Endothelial cell of umbilical vein (primary cell): ENCODE measurements around the gene FAM3D. TPM values are rescaled to one million over a fixed set of nuclear protein-coding genes. Genes with fewer than 3 reads are reported as not detected.

Experiments
- BruUV-seq: library from RNA; stranded (reverse); fragments of 400-500 nt; replicated peaks from 2 replicates; lab custom pipeline; 2021; lab: Mats Ljungman, UMichigan
- CTCF ChIA-PET: fragments of 300-600, 350-600 bp; sonication (Branson Sonifier 250); formaldehyde crosslinking; loops from one replicate; lab custom pipeline; 2021; ENCODE audit warnings: antibody characterized with exemption, inconsistent platforms; lab: Charles Lee
- POLR2A ChIA-PET: fragments of 300-600, 350-600 bp; sonication (Branson Sonifier 250); formaldehyde crosslinking; loops from one replicate; lab custom pipeline; 2021; ENCODE audit warnings: antibody characterized with exemption, inconsistent platforms; lab: Charles Lee
- DNase-seq: peaks from one replicate; pipeline ENCODE4 v3.0.0-alpha.2; 2011; ENCODE audit warnings: low read depth, low spot score
- FAIRE-seq: peaks from 2 replicates; lab custom pipeline; 2011; peaks lifted over from hg19 to GRCh38; lab: Jason Lieb, UNC
- H2AFZ ChIP-seq: 2 replicates; pipeline ENCODE4 v1.6.0; 2012; ENCODE audit warnings: low read depth, low read length, control low read depth, inconsistent platforms
- H3K27ac ChIP-seq: 2 replicates; pipeline ENCODE4 v1.5.1; 2011; ENCODE audit warnings: low read depth, mild to moderate bottlenecking, control low read depth, low read length, moderate library complexity; ENCODE audit not compliant: insufficient read depth
- H3K27me3 ChIP-seq, 2 experiments: 2 replicates each; pipeline versions ENCODE4 v1.6.0 to v1.6.1; 2011; ENCODE audit warnings: low read length in 2 of 2, mixed read lengths in 1 of 2; ENCODE audit not compliant: control insufficient read depth in 2 of 2, insufficient read depth in 2 of 2
- H3K36me3 ChIP-seq, 2 experiments: 2 replicates in 1 of 2; 3 replicates in 1 of 2; pipeline ENCODE4 v1.5.1; 2011; ENCODE audit warnings: low read length in 2 of 2, mild to moderate bottlenecking in 1 of 2, moderate library complexity in 1 of 2; ENCODE audit not compliant: control insufficient read depth in 2 of 2, insufficient read depth in 2 of 2; ENCODE audit errors: extremely low read depth in 1 of 2
- H3K4me1 ChIP-seq: 3 replicates; pipeline ENCODE4 v1.5.1; 2011; ENCODE audit warnings: mild to moderate bottlenecking, low read length; ENCODE audit not compliant: control insufficient read depth, insufficient read depth; ENCODE audit errors: extremely low read depth
- H3K4me2 ChIP-seq: 2 replicates; pipeline ENCODE4 v1.6.1; 2011; ENCODE audit warnings: low read length, control low read depth, mixed read lengths; ENCODE audit not compliant: insufficient read depth
- H3K4me3 ChIP-seq, 3 experiments: fragments of 200-600 bp in 1 of 3; sonication (generic), shearing (Covaris generic) in 1 of 3; replicated peaks in 1 of 3; 2 replicates each; pipeline ENCODE4 v1.5.1; 2011 to 2016; ENCODE audit warnings: control low read depth in 3 of 3, low read length in 3 of 3, mild to moderate bottlenecking in 2 of 3, inconsistent platforms in 1 of 3, low read depth in 1 of 3, moderate library complexity in 1 of 3; ENCODE audit not compliant: insufficient read depth in 1 of 3
- H3K79me2 ChIP-seq: 2 replicates; pipeline ENCODE4 v1.6.0; 2012; ENCODE audit warnings: low read length, inconsistent platforms; ENCODE audit not compliant: control insufficient read depth, insufficient read depth
- H3K9ac ChIP-seq: replicated peaks from 2 replicates; pipeline ENCODE3; 2011; ENCODE audit warnings: low read length, control low read depth; ENCODE audit not compliant: insufficient read depth; ENCODE audit errors: extremely low read depth
- H3K9me1 ChIP-seq: replicated peaks from 3 replicates; pipeline ENCODE4 v1.6.0; 2011; ENCODE audit warnings: mild to moderate bottlenecking, low read length; ENCODE audit not compliant: control insufficient read depth, insufficient read depth; ENCODE audit errors: extremely low read depth
- H3K9me3 ChIP-seq: replicated peaks from 2 replicates; pipeline ENCODE4 v1.5.1; 2012; ENCODE audit warnings: low read length, inconsistent platforms; ENCODE audit not compliant: control insufficient read depth, insufficient read depth
- H4K20me1 ChIP-seq: replicated peaks from 2 replicates; pipeline ENCODE3; 2011; ENCODE audit warnings: mild to moderate bottlenecking, low read length; ENCODE audit not compliant: control insufficient read depth, insufficient read depth; ENCODE audit errors: extremely low read depth
- CTCF ChIP-seq, 2 donors: IDR thresholded peaks; 1 replicate in 1 of 2; 2 replicates in 1 of 2; pipeline ENCODE4 v1.5.1; 2011; ENCODE audit warnings: low read length in 2 of 2, mild to moderate bottlenecking in 2 of 2, moderate library complexity in 2 of 2, control low read depth in 1 of 2, inconsistent platforms in 1 of 2, low read depth in 1 of 2; ENCODE audit not compliant: insufficient read depth in 1 of 2; ENCODE audit errors: extremely low read depth in 1 of 2
- FOS ChIP-seq: IDR thresholded peaks from 2 replicates; pipeline ENCODE4 v1.6.1; 2011; ENCODE audit warnings: mild to moderate bottlenecking, low read length, moderate library complexity, borderline replicate concordance; ENCODE audit not compliant: insufficient read depth
- GATA2 ChIP-seq: IDR thresholded peaks from 2 replicates; pipeline ENCODE4 v1.7.0; 2011; ENCODE audit warnings: low read depth, mild to moderate bottlenecking, moderate library complexity, mixed read lengths, low read length; ENCODE audit not compliant: insufficient read length, insufficient read depth
- JUN ChIP-seq: IDR thresholded peaks from 2 replicates; pipeline ENCODE4 v1.6.1; 2011; ENCODE audit warnings: borderline replicate concordance, low read depth; ENCODE audit not compliant: insufficient read length, insufficient read depth
- MYC ChIP-seq: IDR thresholded peaks from one replicate; pipeline ENCODE4 v1.6.1; 2011; ENCODE audit warnings: mild to moderate bottlenecking, low read depth, low read length
- POLR2A ChIP-seq: IDR thresholded peaks from 2 replicates; pipeline ENCODE4 v1.6.1; 2012; ENCODE audit warnings: low read depth, mild to moderate bottlenecking, control low read depth, low read length
- POLR2AphosphoS5 ChIP-seq: IDR thresholded peaks from 2 replicates; pipeline ENCODE4 v1.6.1; 2012; ENCODE audit warnings: low read depth, mild to moderate bottlenecking, control low read depth, low read length, moderate library complexity; ENCODE audit not compliant: insufficient read depth
- dilution Hi-C: fragments of 300-500 bp; cut with MboI; formaldehyde crosslinking; loops from one replicate; pipeline ENCODE4 v1.15.0; 2019; ENCODE audit warnings: low sequenced_read_pairs; ENCODE audit not compliant: extremely low pct_ligation_motif_present
- intact Hi-C: fragments of 100-400 bp; cut with micrococcal nuclease; formaldehyde crosslinking; loops from one replicate; pipeline ENCODE4 v1.10.0; 2022
- polyA plus RNA-seq, 4 experiments: library from polyadenylated mRNA; depleted of rRNA in 3 of 4; stranded (reverse) in 3 of 4; unstranded in 1 of 4; fragments of >200 nt; gene quantifications; 2 replicates each; pipeline versions ENCODE4 v1.2.1 to v1.2.3, GENCODE V29; 2011 to 2012; ENCODE audit warnings: missing spikeins in 1 of 4
- total RNA-seq: library from RNA; stranded (reverse); gene quantifications from 2 replicates; pipeline ENCODE4 v1.2.3, GENCODE V29; 2021

The FAM3D gene
- total and polyA plus RNA-seq, 2 donors (not counting 3 experiments of a cell fraction or from before 2014, with no cell fraction given) = 0.12 TPM; not detected in 1

- Histone ChIP-seq H3K79me2 (no peaks in the 10 kb centered on the region), H3K9me3 (no peaks in the 10 kb centered on the region), H3K9me1 (no peaks in the 10 kb centered on the region), H3K4me1 (peaks cover 8% of the 10 kb centered on the region), H4K20me1 (no peaks in the 10 kb centered on the region), H3K27ac (no peak overlapping the region), H3K27me3 (peaks cover 0 to 6% of the 10 kb centered on the region in 2 experiments), H2AFZ (no peak overlapping the region), H3K9ac (no peak overlapping the region), H3K4me2 (no peak overlapping the region), H3K36me3 (no peaks in the 10 kb centered on the region), H3K4me3 (no peak overlapping the region)
- dilution Hi-C loops (no loop called here), intact Hi-C loops (loop anchor here (2.0 kb wide), 1 partner anchor 17 kb away; no protein-coding TSS in a partner anchor)
- ChIA-PET CTCF (no interaction called here), POLR2A (no interaction called here)
- DNase-seq (no peak), FAIRE-seq (no peak)
- TF ChIP-seq MYC = no peak
- no peak for TF ChIP-seq POLR2AphosphoS5
- no peak for TF ChIP-seq FOS
- no peak for TF ChIP-seq GATA2
- TF ChIP-seq JUN = no peak
- TF ChIP-seq POLR2A = no peak
- no peak for TF ChIP-seq CTCF (IDR thresholded peaks at IDR 0.05; ENCODE audit: extremely low read depth in 1 of 2, insufficient read depth in 1 of 2, low read depth in 1 of 2, low read length in 2 of 2)
- BruUV-seq = no TSS peak
Measured at GRCh38 chr3:58667704-58668103, 1.1 kb upstream of the FAM3D start.
